Tibial nerve (tissue), 4 donors: ENCODE measurements around the gene PCYOX1L. TPM values are rescaled to one million over a fixed set of nuclear protein-coding genes. Genes with fewer than 3 reads are reported as not detected.

Experiments used
- DNase-seq, 2 donors: peaks; one replicate each; pipeline ENCODE4 v3.0.0-alpha.2; 2019; ENCODE audit warnings: low spot score in 2 of 2
- H3K27ac ChIP-seq, 4 donors: fragments of 200-600 bp; sonication (generic) in 3 of 4; one replicate each; pipeline ENCODE4 v1.5.1; 2017 to 2019; ENCODE audit warnings: mild to moderate bottlenecking in 1 of 4
- H3K27me3 ChIP-seq, 2 donors: fragments of 200-600 bp; sonication (generic) in 1 of 2; one replicate each; pipeline versions ENCODE4 v1.5.1 to v1.6.0; 2017 to 2019
- H3K36me3 ChIP-seq, 3 donors: fragments of 200-600 bp; sonication (generic); one replicate each; pipeline ENCODE4 v1.5.1; 2018 to 2019
- H3K4me1 ChIP-seq, 4 donors: fragments of 200-600 bp; sonication (generic) in 3 of 4; one replicate each; pipeline ENCODE4 v1.5.1; 2017 to 2019
- H3K4me3 ChIP-seq, 4 donors: fragments of 200-600 bp; sonication (generic) in 3 of 4; one replicate each; pipeline ENCODE4 v1.5.1; 2017 to 2019; ENCODE audit warnings: mild to moderate bottlenecking in 1 of 4, moderate library complexity in 1 of 4
- H3K9me3 ChIP-seq, 4 donors: fragments of 200-600 bp; sonication (generic) in 3 of 4; one replicate each; pipeline ENCODE4 v1.5.1; 2017 to 2019
- EP300 ChIP-seq, 2 donors: sonication (generic); formaldehyde crosslinking; IDR thresholded peaks; one replicate each; pipeline ENCODE4 v1.6.1; 2017; ENCODE audit warnings: antibody characterized with exemption in 2 of 2, mild to moderate bottlenecking in 1 of 2
- POLR2A ChIP-seq, 2 donors: fragments of 450-650 bp; IDR thresholded peaks; one replicate each; pipeline ENCODE4 v1.6.1; 2017; ENCODE audit warnings: antibody characterized with exemption in 2 of 2, mild to moderate bottlenecking in 2 of 2, moderate library complexity in 2 of 2
- WGBS, 2 donors: methylation state at CpG; one replicate each; pipeline ENCODE4 v1.1.5; 2018; 5-methylcytosine and 5-hydroxymethylcytosine counted together
- total RNA-seq, 4 donors: library from RNA; depleted of rRNA; stranded (reverse); fragments of >200 nt; gene quantifications; one replicate each; pipeline ENCODE4 v1.1.0, GENCODE V29; 2016
- TF ChIP-seq, protein P1 (sequence below), 5 experiments: fragments of 200-600 bp in 3 of 5; fragments of 450-650 bp in 2 of 5; sonication (generic) in 3 of 5; IDR thresholded peaks; one replicate each; pipeline ENCODE4 v1.5.1; 2016 to 2019; ENCODE audit warnings: antibody characterized with exemption in 5 of 5, mild to moderate bottlenecking in 3 of 5, moderate library complexity in 2 of 5

Gene PCYOX1L
- total RNA-seq, 4 donors from 2014 or later, result 5.0 to 8.2 (median 6.7) TPM

DNA sequence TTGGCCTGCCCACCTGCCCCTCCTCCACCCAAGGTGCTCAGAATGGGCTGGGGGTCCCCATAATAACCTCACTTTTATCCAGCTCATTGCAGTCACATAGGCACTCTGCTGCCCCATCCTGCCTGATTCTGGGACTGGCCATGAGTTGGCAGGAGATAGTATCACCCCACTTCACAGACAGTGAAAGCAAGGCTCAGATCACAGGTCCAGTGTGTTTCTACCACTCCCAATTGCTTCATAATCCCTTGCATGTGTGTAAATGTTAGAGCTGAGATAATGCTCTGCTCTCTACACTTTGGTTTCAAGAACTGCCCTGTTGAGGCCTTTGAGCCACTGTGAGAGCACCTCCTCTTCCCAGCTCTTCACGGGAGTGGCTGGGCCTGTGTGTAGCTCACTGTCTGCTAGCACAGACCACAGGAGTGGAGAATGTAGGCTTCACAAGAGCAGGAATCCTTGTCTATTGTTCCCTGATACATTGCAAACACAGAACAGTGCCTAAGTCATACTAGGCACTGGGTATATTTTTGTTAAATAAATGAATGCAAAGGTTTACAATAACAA lies 8.4 kb downstream of the PCYOX1L start:
- peaks cover 0 to 6% (median 0%) of the 10 kb centered on the region in 3 donors for H3K36me3 ChIP-seq
- no peak for DNase-seq
- TF ChIP-seq EP300 (IDR thresholded peaks at IDR 0.05) (no peak), POLR2A (IDR thresholded peaks at IDR 0.05) (no peak)
- TF ChIP-seq, protein P1, sequence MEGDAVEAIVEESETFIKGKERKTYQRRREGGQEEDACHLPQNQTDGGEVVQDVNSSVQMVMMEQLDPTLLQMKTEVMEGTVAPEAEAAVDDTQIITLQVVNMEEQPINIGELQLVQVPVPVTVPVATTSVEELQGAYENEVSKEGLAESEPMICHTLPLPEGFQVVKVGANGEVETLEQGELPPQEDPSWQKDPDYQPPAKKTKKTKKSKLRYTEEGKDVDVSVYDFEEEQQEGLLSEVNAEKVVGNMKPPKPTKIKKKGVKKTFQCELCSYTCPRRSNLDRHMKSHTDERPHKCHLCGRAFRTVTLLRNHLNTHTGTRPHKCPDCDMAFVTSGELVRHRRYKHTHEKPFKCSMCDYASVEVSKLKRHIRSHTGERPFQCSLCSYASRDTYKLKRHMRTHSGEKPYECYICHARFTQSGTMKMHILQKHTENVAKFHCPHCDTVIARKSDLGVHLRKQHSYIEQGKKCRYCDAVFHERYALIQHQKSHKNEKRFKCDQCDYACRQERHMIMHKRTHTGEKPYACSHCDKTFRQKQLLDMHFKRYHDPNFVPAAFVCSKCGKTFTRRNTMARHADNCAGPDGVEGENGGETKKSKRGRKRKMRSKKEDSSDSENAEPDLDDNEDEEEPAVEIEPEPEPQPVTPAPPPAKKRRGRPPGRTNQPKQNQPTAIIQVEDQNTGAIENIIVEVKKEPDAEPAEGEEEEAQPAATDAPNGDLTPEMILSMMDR (IDR thresholded peaks at IDR 0.05), result no peak
- no peak overlapping the region for H3K4me3 ChIP-seq
- H3K27me3 ChIP-seq, result no peaks in the 10 kb centered on the region
- H3K4me1 ChIP-seq, result peaks cover 0 to 9% (median 3%) of the 10 kb centered on the region in 4 donors
- 63 to 68% methylated on average over 1 of the region's 1 CpG for WGBS, 2 donors
- no peak overlapping the region for H3K27ac ChIP-seq
- H3K9me3 ChIP-seq, result no peaks in the 10 kb centered on the region

DNA sequence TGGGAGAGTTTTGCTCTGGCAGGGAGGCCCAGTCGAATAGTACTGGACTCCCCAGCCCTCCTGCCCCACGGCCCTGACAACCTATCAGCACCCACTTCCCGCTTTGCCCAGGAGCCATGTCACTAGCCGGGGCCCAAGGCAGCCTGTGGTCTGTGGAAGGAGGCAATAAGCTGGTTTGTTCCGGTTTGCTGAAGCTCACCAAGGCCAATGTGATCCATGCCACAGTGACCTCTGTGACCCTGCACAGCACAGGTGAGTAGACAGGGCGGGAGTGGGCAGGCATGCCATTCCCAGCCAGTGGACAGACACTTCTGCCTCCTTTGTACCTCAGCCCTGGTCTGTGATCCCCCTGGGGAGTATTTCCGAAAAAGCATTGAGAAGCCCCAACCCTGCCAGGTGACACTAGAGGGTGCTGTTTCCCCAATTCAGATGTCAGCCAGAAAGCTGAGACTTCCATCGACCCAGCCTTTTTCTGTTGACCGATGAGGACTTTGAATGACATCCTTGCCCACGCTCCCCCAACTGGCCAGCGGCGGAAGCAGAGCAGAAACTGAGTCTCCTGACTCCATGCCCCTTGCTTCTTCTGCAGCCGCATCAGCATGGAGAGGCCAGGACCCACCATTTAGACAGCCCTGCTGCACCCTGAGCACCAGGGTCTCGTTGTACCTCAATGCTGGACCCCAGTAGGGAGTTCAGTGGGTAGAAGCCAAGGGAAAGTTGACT lies 9.6 kb downstream of the PCYOX1L start:
- Histone ChIP-seq H3K27me3 (no peaks in the 10 kb centered on the region), H3K4me3 (no peak overlapping the region), H3K9me3 (no peaks in the 10 kb centered on the region), H3K4me1 (peaks cover 0 to 12% (median 3%) of the 10 kb centered on the region in 4 donors), H3K36me3 (peaks cover 0 to 6% (median 0%) of the 10 kb centered on the region in 3 donors), H3K27ac (no peak overlapping the region)
- peak; percentile 41 to 63 for DNase-seq
- TF ChIP-seq, protein P1 (IDR thresholded peaks at IDR 0.05), result peak; percentile 75 to 84 (median 77)
- no peak for TF ChIP-seq EP300 (IDR thresholded peaks at IDR 0.05)
- 37 to 42% methylated on average over 14 of the region's 14 CpGs for WGBS, 2 donors

DNA sequence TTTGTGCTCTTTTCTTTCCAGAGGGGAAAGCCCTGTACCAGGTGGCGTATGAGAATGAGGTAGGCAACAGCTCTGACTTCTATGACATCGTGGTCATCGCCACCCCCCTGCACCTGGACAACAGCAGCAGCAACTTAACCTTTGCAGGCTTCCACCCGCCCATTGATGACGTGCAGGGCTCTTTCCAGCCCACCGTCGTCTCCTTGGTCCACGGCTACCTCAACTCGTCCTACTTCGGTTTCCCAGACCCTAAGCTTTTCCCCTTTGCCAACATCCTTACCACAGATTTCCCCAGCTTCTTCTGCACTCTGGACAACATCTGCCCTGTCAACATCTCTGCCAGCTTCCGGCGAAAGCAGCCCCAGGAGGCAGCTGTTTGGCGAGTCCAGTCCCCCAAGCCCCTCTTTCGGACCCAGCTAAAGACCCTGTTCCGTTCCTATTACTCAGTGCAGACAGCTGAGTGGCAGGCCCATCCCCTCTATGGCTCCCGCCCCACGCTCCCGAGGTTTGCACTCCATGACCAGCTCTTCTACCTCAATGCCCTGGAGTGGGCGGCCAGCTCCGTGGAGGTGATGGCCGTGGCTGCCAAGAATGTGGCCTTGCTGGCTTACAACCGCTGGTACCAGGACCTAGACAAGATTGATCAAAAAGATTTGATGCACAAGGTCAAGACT lies 10.3 kb downstream of the PCYOX1L start:
- peaks cover 0 to 12% (median 3%) of the 10 kb centered on the region in 4 donors for H3K4me1 ChIP-seq
- H3K9me3 ChIP-seq, result no peaks in the 10 kb centered on the region
- peaks cover 0 to 6% (median 0%) of the 10 kb centered on the region in 3 donors for H3K36me3 ChIP-seq
- no peak for DNase-seq
- H3K4me3 ChIP-seq, result no peak overlapping the region
- TF ChIP-seq, protein P1 (IDR thresholded peaks at IDR 0.05), result no peak
- TF ChIP-seq EP300 (IDR thresholded peaks at IDR 0.05) (no peak), POLR2A (IDR thresholded peaks at IDR 0.05) (no peak)
- H3K27ac ChIP-seq, result no peak overlapping the region
- WGBS, 2 donors, result 90 to 91% methylated on average over 22 of the region's 22 CpGs
- no peaks in the 10 kb centered on the region for H3K27me3 ChIP-seq

DNA sequence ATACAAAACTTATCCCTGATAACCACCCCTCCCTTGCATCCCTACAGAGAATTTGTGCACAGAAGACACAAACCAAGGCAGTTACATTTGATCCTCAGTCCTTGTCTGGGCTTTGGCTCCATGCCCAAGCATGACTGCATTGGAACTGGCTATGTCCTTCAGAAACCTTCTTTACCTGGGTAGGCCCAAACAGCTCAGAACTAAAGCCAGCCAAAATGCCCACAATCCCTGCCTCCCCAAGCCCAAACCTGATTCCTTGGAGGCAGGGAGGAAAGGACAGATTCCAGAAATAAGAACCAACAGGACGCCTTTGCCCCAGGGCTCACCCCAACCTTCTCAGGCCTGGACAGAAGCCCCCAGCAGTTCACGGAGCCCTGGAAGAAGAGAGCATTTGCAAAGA lies 13.0 kb downstream of the PCYOX1L start:
- WGBS, 2 donors, result 64 to 77% methylated on average over 2 of the region's 2 CpGs
- peaks cover 0 to 12% (median 3%) of the 10 kb centered on the region in 4 donors for H3K4me1 ChIP-seq
- no peak overlapping the region for H3K27ac ChIP-seq
- peaks cover 0 to 6% (median 0%) of the 10 kb centered on the region in 3 donors for H3K36me3 ChIP-seq
- H3K27me3 ChIP-seq, result no peaks in the 10 kb centered on the region
- H3K4me3 ChIP-seq, result no peak overlapping the region
- TF ChIP-seq, protein P1 (IDR thresholded peaks at IDR 0.05), result no peak
- TF ChIP-seq EP300 (IDR thresholded peaks at IDR 0.05) (no peak), POLR2A (IDR thresholded peaks at IDR 0.05) (no peak)
- no peak for DNase-seq
- no peaks in the 10 kb centered on the region for H3K9me3 ChIP-seq
